HepG2 (cell line): ENCODE data around the gene MAMSTR. TPM values are rescaled to one million over a fixed set of nuclear protein-coding genes. Genes with fewer than 3 reads are reported as not detected.
A peak's percentile ranks its signal among the peaks of the same experiment; 100 is the strongest.

Experiments used
- HNF4A ChIP-seq: sonication (generic); formaldehyde crosslinking; IDR thresholded peaks from 2 replicates; pipeline ENCODE4 v1.4.0; 2020; ENCODE audit warnings: missing genetic modification reagents
- HNF4G ChIP-seq, 2 experiments: sonication (generic) in 1 of 2; formaldehyde crosslinking in 1 of 2; IDR thresholded peaks; 2 replicates each; pipeline versions ENCODE4 v1.4.0 to v1.6.1; 2011 to 2020; ENCODE audit warnings: borderline replicate concordance in 2 of 2, low read depth in 2 of 2, mild to moderate bottlenecking in 2 of 2, low read length in 1 of 2, missing genetic modification reagents in 1 of 2, moderate library complexity in 1 of 2
- IKZF1 ChIP-seq: fragments of 450-650 bp; IDR thresholded peaks from 2 replicates; pipeline ENCODE4 v1.7.1; 2016
- KAT2B ChIP-seq: fragments of 150-350 bp; IDR thresholded peaks from 2 replicates; pipeline ENCODE4 v1.6.1; 2014; ENCODE audit warnings: low read depth, low read length, borderline replicate concordance
- KLF12 ChIP-seq: sonication (generic); formaldehyde crosslinking; IDR thresholded peaks from 2 replicates; pipeline ENCODE4 v1.4.0; 2020; ENCODE audit warnings: missing genetic modification reagents, borderline replicate concordance
- MTA3 ChIP-seq: sonication (generic); formaldehyde crosslinking; IDR thresholded peaks from 2 replicates; pipeline ENCODE4 v1.4.0; 2020; ENCODE audit warnings: missing genetic modification reagents
- PCBP2 ChIP-seq: fragments of 200-400 bp; formaldehyde crosslinking; optimal IDR thresholded peaks from 2 replicates; pipeline ENCODE3; 2018; ENCODE audit warnings: low read length, low read depth; ENCODE audit not compliant: poor library complexity, severe bottlenecking
- ZNF124 ChIP-seq: sonication (generic); formaldehyde crosslinking; IDR thresholded peaks from 2 replicates; pipeline ENCODE4 v1.4.0; 2020; ENCODE audit warnings: missing genetic modification reagents
- ZNF205 ChIP-seq: IDR thresholded peaks from 2 replicates; pipeline ENCODE4 v1.6.1; 2018; ENCODE audit warnings: missing biosample characterization, missing genetic modification reagents
- ZNF382 ChIP-seq: sonication (generic); formaldehyde crosslinking; IDR thresholded peaks from 2 replicates; pipeline ENCODE4 v1.5.0; 2020; ENCODE audit warnings: missing genetic modification reagents, mild to moderate bottlenecking, borderline replicate concordance
- ZNF558 ChIP-seq: sonication (generic); formaldehyde crosslinking; IDR thresholded peaks from 2 replicates; pipeline ENCODE4 v1.9.0; 2022; ENCODE audit warnings: mild to moderate bottlenecking, missing genetic modification reagents, borderline replicate concordance
- polyA plus RNA-seq, 8 experiments: library from polyadenylated mRNA; depleted of rRNA in 3 of 8; stranded (reverse) in 7 of 8; unstranded in 1 of 8; fragments of >200 nt; fragmentation: Illumina TruSeq in 4 of 8; extraction: Trizol in 4 of 8; gene quantifications; 2 replicates each; pipeline versions ENCODE4 v1.2.1 to v1.2.3, GENCODE V29; 2011 to 2016; ENCODE audit warnings: low read depth in 4 of 8, missing spikeins in 1 of 8, mixed read lengths in 1 of 8; ENCODE audit not compliant: insufficient read depth in 1 of 8
- total RNA-seq, 5 experiments: library from RNA; depleted of rRNA; stranded (reverse); fragments of >200 nt; fragmentation: Illumina TruSeq; extraction: Trizol; gene quantifications; 2 replicates each; pipeline ENCODE4 v1.2.3, GENCODE V29; 2016; ENCODE audit warnings: low read depth in 1 of 5
- TF ChIP-seq, protein P1 (sequence below): sonication (generic); formaldehyde crosslinking; IDR thresholded peaks from 2 replicates; pipeline ENCODE4 v1.5.1; 2020; ENCODE audit warnings: mild to moderate bottlenecking, moderate library complexity, missing genetic modification reagents
- TF ChIP-seq, protein P2 (sequence below): IDR thresholded peaks from 2 replicates; pipeline ENCODE4 v1.6.1; 2016; ENCODE audit warnings: low read depth, control low read depth
- TF ChIP-seq, protein P3 (sequence below): sonication (generic); formaldehyde crosslinking; IDR thresholded peaks from 2 replicates; pipeline ENCODE4 v1.5.0; 2020; ENCODE audit warnings: mild to moderate bottlenecking, missing genetic modification reagents, borderline replicate concordance
- TF ChIP-seq, protein P4 (sequence below): sonication (generic); formaldehyde crosslinking; conservative IDR thresholded peaks from 2 replicates; pipeline ENCODE4 v1.4.0; 2020; ENCODE audit warnings: missing genetic modification reagents

Gene MAMSTR
- total and polyA plus RNA-seq, 2 of the 13 experiments (the other 11 are each of a cell fraction or from before 2014, with no cell fraction given) = 2.2 to 2.4 TPM

DNA sequence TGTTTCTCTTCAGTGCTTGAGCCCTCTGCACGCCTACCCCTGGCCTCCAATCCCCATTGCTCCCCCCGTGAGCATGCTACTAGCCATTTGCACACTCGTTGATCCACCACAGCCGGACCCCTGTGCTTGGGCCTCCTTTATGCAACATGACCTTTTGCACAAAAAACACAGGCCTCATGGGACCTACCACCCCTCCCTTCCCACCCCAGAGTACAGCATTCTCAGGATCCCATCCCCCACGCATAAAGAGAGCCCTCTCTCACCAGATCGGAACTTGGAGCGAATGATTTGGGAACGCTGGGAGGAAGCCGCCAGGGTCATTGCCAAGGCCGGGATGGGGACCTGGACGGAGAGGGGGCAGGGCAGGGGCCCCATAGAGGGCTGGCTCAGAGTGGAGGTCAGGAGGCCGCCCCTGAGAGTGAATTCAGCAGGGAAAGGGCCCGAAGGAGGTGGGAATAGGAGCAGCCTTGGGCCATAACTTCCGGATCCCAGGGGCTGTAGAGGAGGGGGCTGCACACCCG lies 754 bp downstream of the MAMSTR start (continued):
- TF ChIP-seq HNF4G (IDR thresholded peaks at IDR 0.05; ENCODE audit: borderline replicate concordance, low read depth, low read length) = peak; percentile 38; the same call in 1 of the 2 replicates
- TF ChIP-seq HNF4G (CRISPR knock-in tag; IDR thresholded peaks at IDR 0.05; ENCODE audit: borderline replicate concordance, low read depth) = no peak
- TF ChIP-seq, protein P1, sequence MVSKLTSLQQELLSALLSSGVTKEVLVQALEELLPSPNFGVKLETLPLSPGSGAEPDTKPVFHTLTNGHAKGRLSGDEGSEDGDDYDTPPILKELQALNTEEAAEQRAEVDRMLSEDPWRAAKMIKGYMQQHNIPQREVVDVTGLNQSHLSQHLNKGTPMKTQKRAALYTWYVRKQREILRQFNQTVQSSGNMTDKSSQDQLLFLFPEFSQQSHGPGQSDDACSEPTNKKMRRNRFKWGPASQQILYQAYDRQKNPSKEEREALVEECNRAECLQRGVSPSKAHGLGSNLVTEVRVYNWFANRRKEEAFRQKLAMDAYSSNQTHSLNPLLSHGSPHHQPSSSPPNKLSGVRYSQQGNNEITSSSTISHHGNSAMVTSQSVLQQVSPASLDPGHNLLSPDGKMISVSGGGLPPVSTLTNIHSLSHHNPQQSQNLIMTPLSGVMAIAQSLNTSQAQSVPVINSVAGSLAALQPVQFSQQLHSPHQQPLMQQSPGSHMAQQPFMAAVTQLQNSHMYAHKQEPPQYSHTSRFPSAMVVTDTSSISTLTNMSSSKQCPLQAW (CRISPR knock-in tag) = 0 out of 2 replicates have a peak, but pooled peaks have one; percentile 46
- TF ChIP-seq, protein P2, sequence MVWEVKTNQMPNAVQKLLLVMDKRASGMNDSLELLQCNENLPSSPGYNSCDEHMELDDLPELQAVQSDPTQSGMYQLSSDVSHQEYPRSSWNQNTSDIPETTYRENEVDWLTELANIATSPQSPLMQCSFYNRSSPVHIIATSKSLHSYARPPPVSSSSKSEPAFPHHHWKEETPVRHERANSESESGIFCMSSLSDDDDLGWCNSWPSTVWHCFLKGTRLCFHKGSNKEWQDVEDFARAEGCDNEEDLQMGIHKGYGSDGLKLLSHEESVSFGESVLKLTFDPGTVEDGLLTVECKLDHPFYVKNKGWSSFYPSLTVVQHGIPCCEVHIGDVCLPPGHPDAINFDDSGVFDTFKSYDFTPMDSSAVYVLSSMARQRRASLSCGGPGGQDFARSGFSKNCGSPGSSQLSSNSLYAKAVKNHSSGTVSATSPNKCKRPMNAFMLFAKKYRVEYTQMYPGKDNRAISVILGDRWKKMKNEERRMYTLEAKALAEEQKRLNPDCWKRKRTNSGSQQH (CRISPR knock-in tag) = no peak; the same call in 1 of the 2 replicates
- TF ChIP-seq KAT2B = no peak
- no peak for TF ChIP-seq ZNF124 (CRISPR knock-in tag)
- TF ChIP-seq PCBP2 = no peak
- TF ChIP-seq, protein P3, sequence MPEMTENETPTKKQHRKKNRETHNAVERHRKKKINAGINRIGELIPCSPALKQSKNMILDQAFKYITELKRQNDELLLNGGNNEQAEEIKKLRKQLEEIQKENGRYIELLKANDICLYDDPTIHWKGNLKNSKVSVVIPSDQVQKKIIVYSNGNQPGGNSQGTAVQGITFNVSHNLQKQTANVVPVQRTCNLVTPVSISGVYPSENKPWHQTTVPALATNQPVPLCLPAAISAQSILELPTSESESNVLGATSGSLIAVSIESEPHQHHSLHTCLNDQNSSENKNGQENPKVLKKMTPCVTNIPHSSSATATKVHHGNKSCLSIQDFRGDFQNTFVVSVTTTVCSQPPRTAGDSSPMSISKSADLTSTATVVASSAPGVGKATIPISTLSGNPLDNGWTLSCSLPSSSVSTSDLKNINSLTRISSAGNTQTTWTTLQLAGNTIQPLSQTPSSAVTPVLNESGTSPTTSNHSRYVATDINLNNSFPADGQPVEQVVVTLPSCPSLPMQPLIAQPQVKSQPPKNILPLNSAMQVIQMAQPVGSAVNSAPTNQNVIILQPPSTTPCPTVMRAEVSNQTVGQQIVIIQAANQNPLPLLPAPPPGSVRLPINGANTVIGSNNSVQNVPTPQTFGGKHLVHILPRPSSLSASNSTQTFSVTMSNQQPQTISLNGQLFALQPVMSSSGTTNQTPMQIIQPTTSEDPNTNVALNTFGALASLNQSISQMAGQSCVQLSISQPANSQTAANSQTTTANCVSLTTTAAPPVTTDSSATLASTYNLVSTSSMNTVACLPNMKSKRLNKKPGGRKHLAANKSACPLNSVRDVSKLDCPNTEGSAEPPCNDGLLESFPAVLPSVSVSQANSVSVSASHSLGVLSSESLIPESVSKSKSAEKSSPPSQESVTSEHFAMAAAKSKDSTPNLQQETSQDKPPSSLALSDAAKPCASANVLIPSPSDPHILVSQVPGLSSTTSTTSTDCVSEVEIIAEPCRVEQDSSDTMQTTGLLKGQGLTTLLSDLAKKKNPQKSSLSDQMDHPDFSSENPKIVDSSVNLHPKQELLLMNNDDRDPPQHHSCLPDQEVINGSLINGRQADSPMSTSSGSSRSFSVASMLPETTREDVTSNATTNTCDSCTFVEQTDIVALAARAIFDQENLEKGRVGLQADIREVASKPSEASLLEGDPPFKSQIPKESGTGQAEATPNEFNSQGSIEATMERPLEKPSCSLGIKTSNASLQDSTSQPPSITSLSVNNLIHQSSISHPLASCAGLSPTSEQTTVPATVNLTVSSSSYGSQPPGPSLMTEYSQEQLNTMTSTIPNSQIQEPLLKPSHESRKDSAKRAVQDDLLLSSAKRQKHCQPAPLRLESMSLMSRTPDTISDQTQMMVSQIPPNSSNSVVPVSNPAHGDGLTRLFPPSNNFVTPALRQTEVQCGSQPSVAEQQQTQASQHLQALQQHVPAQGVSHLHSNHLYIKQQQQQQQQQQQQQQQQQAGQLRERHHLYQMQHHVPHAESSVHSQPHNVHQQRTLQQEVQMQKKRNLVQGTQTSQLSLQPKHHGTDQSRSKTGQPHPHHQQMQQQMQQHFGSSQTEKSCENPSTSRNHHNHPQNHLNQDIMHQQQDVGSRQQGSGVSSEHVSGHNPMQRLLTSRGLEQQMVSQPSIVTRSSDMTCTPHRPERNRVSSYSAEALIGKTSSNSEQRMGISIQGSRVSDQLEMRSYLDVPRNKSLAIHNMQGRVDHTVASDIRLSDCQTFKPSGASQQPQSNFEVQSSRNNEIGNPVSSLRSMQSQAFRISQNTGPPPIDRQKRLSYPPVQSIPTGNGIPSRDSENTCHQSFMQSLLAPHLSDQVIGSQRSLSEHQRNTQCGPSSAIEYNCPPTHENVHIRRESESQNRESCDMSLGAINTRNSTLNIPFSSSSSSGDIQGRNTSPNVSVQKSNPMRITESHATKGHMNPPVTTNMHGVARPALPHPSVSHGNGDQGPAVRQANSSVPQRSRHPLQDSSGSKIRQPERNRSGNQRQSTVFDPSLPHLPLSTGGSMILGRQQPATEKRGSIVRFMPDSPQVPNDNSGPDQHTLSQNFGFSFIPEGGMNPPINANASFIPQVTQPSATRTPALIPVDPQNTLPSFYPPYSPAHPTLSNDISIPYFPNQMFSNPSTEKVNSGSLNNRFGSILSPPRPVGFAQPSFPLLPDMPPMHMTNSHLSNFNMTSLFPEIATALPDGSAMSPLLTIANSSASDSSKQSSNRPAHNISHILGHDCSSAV (CRISPR knock-in tag) = no peak
- TF ChIP-seq, protein P4, sequence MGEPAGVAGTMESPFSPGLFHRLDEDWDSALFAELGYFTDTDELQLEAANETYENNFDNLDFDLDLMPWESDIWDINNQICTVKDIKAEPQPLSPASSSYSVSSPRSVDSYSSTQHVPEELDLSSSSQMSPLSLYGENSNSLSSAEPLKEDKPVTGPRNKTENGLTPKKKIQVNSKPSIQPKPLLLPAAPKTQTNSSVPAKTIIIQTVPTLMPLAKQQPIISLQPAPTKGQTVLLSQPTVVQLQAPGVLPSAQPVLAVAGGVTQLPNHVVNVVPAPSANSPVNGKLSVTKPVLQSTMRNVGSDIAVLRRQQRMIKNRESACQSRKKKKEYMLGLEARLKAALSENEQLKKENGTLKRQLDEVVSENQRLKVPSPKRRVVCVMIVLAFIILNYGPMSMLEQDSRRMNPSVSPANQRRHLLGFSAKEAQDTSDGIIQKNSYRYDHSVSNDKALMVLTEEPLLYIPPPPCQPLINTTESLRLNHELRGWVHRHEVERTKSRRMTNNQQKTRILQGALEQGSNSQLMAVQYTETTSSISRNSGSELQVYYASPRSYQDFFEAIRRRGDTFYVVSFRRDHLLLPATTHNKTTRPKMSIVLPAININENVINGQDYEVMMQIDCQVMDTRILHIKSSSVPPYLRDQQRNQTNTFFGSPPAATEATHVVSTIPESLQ = no peak
- no peak for TF ChIP-seq ZNF558 (CRISPR knock-in tag)
- TF ChIP-seq ZNF382 (CRISPR knock-in tag) = no peak
- TF ChIP-seq HNF4A = peak; percentile 84
- no peak for TF ChIP-seq KLF12 (CRISPR knock-in tag)
- no peak for TF ChIP-seq ZNF205 (CRISPR knock-in tag)
- TF ChIP-seq IKZF1 = no peak
- no peak for TF ChIP-seq MTA3 (CRISPR knock-in tag)
